Activated CD4-positive, CD25-positive, alpha-beta regulatory T cell (primary cell): Measurements from ENCODE around the gene FHAD1.
"Not testable (repeated sequence)": the region's sequence is repeated elsewhere in the genome, so short reads cannot be mapped to it uniquely, and the experiment has no call there.

Experiments
- DNase-seq, 4 experiments: peaks; one replicate each; lab custom pipeline; 2025; lab: John Stamatoyannopoulos, UW

The FHAD1 gene

DNA sequence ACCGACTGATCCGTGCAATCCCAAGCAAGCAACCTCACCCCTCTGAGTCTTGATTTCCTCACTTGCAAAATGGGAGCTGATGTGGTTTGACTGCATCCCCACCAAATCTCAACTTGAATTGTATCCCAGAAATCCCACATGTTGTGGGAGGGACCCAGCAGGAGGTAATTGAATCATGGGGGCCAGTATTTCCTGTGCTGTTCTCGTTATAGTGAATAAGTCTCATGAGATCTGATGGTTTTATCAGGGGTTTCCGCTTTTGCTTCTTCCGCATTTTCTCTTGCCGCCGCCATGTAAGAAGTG, 58.4 kb downstream of the FHAD1 start:
- DNase-seq = no peak

DNA sequence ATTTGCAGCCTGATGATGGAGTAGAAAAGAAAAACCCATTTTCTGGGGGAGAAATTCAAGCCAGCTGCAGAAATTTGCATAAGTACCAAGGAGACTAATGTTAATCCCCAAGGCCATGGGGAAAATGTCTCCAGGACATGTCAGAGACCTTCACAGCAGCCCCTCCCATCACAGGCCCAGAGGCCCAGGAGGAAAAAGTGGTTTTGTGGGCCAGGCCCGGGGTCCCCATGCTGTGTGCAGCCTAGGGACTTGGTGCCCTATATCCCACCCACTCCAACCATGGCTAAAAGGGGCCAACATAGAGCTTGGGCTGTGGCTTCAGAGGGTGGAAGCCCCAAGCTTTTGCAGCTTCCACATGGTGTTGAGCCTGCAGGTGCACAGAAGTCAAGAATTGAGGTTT, 59.3 kb downstream of the FHAD1 start:
- not testable (repeated sequence) for DNase-seq

DNA sequence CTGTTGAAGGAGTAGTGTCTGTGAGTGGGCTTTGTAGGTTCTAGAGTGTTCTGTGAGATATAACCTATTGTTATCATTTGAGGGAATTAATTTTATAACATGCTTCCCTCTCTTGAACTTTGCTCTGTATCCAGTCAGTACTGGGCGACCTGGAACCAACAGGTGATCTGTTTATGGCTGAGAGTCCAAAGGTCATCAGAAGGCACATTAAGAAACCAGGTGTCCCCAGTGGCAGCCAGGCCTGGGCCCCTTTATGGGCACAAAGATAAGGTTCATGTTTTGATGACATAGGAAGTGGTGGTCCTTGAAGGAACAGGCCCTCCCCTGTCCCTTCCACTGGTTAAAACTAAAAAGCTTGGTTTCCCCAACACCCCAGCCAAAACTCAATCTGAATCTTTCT, 61.1 kb downstream of the FHAD1 start:
- DNase-seq = no peak

DNA sequence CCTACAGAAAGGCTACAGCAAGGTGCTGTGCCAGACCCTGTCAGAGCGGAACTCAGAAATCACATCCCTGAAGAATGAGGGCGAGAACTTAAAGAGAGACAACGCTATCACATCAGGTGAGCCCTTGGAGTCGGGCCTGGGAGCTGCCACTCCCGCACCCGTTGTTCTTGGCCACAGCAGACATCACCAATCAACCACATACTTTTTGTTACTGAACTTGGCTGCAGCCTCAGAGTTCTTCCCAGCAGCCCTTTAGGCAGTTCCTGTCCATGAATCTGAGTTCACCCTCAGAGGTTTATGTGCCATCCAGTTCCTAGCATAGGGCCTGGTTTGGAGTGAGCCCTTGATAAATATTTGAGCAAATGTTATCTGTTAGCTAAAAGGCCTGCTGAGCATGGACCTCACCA, 61.6 kb downstream of the FHAD1 start:
- no peak for DNase-seq

DNA sequence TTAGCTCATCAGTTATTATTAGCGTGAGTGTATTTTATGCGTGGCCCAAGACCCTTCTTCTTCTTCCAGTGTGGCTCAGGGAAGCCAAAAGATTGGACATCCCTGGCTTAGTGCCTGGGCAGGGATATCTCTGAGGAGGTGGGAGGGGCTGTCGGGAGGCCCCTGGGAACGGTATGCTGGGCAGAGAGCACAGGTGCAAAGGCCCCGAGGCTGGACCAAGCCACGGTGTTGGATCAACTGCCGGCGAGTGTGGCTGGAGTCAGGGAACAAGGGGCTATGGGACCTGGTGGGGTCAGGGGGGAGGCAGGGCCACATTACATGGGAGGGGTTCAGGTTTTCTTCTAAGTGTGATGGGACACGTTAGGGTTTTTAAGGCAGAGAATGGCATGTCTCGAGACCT, 62.7 kb downstream of the FHAD1 start:
- no peak for DNase-seq

DNA sequence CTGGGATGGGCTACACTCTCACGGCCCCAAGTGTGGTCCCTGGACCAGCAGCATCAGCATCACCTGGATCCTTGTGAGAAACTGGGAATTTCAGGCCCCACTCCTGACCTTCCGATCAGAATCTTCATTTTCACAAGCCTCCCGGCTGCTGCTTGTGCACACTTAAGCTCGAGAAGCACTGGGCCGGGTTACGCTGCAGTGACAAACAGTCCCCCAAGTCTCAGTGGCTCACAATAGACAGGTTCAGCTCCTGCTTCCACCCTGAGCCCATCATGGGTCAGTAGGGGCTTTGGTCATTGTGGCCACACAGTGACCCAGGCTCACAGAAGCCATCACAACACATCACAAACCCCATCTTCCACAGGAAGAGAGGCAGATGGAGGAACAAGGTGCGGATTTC, 63.5 kb downstream of the FHAD1 start:
- DNase-seq = no peak

DNA sequence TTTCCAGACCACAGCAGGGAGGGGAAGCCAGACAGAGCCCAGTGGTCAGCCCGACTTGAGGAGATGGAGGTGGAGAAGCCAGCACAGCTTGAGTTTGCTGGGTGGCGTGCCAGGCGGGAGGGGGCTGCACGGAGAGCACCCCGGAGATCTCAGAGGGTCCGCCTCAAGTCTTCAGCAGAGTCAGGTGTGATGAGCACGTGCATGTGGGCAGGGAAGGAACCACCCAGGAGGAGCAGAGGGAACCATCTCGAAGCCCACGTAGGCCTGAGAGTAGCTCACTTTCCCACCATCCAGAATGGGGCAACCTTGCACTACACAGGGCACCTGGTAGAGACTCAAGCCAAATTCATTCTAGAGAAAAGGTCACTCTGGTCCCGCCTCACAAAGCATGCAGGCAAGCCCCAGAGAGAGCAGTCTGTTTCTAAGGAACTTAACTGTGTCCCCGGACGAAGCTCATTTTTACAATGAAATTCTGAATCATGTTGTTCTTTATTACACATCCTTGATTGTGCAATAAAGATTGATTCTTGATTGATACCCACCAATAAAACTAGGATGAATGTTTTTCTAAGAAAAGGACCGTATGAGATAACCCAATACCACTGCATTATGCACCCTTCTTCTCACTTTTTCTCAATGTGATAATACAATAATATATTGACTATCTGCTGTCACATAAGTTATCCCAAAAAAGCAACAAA, 64.2 kb downstream of the FHAD1 start:
- no peak for DNase-seq

- DNase-seq = no peak
Observed at GRCh38 chr1:15311880-15312279, 64.9 kb downstream of the FHAD1 start.

GRCh38 chr1:15312626-15313411, 65.8 kb downstream of the FHAD1 start:
- DNase-seq = no peak

DNA sequence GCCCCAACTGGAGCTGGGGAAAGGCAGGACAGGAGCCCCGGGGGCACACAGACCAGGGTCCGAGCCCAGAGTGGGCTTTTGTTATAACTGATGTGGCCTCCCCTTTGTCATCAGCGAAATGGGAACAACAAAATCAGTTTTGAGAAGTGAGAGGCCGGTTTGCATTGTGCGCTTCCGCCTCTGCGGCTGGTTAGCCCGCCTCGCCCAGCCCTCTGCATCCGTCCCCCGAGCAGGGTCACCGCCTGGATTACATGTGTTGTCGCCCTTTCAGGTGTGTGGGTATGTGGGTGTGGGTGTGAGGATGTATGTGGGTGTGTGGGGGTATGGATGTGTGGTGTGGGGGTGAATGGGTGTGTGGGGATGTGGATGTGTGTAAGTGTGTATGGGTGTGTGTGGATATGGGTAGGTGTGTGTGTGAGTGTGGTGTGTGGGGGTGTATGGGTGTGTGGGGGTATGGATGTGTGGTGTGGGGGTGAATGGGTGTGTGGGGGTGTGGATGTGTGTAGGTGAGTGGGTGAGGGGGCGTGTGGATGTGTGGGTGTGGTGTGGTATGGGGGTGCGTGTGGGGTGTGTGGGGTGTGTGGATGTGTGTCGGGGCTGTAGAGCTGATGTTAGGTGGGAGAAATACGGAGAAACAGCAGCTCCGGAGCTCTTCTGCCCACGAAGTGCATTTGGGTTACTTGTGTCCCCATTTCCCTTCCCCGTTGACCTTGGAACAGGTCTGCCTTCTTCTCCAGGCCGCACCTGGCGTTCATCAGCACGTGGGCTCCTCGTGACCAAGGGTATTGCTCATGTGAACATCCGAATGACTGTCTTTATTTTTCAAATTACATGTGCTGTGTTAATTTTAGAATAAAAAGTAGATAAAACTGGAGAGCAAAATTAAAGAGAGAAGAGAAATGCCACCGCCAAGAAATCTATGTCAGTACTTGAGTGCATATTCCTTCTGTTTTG, 67.6 kb downstream of the FHAD1 start:
- DNase-seq = no peak

DNA sequence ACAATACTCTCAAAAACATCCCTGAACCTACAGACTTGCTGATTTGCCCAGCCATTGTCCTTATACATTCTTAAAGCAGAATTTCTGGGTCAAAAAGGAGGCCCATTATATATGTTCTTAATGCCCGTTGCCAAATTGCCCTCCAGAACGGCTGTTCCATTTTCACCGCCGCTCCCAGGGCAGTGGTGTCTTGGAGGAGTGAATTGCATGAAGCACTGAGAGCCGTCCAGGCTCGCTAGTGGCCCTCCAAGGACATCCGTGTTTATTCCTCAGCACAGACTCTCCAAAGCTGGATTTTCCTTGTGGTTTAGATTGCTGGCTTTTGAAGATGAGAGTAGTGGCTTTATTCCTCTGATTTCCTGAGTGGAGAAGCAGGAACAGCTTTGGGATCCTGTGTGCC, 68.8 kb downstream of the FHAD1 start:
- no peak for DNase-seq

GRCh38 chr1:15316510-15316909, 69.5 kb downstream of the FHAD1 start:
- DNase-seq = no peak

- no peak for DNase-seq
Observed at GRCh38 chr1:15320267-15320666, 73.2 kb downstream of the FHAD1 start.

DNA sequence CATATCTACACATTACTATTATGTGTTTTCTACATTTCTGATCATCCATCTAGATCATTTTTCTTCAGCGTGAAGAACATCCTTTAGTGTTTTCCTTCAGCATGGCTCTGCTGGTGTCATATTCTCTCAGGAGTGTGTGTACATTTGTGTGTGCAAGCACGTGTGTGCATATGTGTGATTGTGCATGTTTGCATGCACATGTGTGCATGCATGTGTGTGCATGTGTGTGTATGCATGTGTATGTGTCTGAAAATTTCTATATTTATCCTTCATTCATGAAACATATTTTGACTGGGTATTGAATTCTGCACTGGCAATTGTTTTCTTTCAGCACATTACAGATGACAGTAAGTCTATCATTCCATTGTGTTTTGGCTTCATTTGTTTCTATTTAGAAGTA, 74.6 kb downstream of the FHAD1 start:
- no peak for DNase-seq

GRCh38 chr1:15322648-15323350, 75.8 kb downstream of the FHAD1 start:
- no peak for DNase-seq

- DNase-seq = peak; percentile 33 to 55 (median 48)
Observed at GRCh38 chr1:15323351-15323988, 76.4 kb downstream of the FHAD1 start.

GRCh38 chr1:15323989-15324868, 77.2 kb downstream of the FHAD1 start:
- no peak for DNase-seq

DNA sequence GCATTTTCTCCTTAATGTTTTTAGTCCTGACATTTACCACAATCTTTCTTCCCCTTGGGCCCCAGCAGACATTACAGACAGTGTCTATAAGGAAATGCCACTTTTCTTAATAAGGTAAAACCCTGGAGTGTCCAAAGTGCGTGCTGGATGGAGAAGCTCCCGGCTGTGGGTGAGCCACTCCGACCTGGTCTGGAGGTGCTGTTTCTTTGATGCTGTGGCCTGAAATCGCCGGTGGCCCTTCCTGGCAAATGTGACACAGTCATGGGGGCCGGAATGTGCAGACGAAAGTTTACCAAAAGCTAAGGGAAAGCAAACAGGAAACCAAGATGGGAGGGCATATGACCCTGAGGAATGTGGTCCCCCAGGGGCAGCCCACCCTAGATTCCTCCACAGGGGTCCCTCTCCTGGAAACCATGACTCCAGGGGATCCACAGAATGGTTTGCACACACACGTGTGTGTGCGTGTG, 77.9 kb downstream of the FHAD1 start:
- no peak for DNase-seq

DNA sequence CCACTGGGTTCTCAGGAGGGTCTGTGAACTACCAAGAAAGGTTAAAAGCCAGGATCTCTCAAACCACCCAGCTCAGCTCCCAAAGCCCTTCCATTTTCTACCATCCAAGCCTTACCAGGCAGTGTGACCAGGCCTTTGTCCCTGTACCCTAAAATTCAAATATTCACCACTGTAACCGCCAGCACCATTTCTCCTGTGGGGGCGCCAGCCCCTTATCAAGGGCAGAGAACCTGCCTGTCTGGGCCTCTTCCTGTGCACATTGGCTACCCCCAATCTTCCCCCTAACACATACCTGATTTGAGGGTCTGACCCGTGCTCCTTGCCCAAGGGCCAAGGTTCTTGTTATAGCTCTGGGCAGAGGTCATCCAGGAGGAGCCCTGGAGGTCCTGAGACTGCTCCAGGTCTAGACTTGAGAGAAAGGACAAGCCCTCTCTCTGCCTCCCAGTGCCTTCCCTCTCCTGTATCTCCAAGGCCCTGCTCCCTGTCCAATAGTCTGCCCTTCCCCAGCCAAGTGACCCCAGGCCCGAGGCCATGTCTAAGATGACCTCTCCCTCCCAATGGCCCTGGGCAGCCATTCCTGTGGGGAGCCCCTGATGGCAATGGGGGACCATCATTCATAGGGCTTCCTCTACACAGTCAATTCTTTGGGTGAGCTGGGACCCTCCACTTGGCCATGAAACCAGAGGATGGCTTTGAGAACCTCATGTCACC, 78.5 kb downstream of the FHAD1 start:
- no peak for DNase-seq
